Measurements from ENCODE around the gene GARIN5B. TPM values are rescaled to one million over a fixed set of nuclear protein-coding genes. Genes with fewer than 3 reads are reported as not detected.

The GARIN5B gene
- total RNA-seq, 4 donors from 2014 or later, result not detected

DNA sequence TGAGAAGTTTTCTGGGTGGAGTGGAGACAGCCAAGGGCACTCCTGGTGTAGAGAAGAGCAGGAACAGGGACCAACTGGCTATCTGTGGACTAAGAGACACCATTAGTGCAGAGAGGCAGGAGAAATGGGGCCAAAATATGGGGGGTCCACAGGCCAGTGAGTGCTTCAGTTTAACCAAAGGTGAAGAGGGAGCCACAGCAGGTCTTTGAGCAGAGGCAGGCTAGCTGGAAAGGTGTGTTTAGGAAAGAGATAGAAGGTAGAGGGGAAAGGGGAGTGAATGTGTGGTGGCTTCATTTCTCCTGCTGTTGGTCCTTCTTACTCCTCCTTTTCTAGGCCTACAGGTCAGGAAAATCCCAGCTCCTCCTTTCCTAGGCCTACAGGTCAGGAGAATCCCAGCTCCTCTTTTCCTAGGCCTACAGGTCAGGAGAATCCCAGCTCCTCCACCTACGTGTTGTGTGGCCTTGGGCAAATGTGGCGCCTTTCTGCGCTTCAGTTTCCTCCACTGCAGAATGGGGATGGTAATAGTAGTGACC, 19.5 kb upstream of the GARIN5B start:
- Histone ChIP-seq H3K4me1 (peaks cover 21 to 45% (median 25%) of the 10 kb centered on the region in 3 donors), H3K9me3 (no peaks in the 10 kb centered on the region), H3K27ac (no peak overlapping the region), H3K36me3 (peaks cover 0 to 13% (median 0%) of the 10 kb centered on the region in 3 donors), H3K27me3 (peaks cover 0 to 6% (median 0%) of the 10 kb centered on the region in 4 donors), H3K4me3 (no peak overlapping the region)
- WGBS, 2 donors, result 90 to 93% methylated on average over 3 of the region's 3 CpGs
- DNase-seq, result no peak
- intact Hi-C loops (cut with DNase I), result no loop called here
- TF ChIP-seq CTCF (IDR thresholded peaks at IDR 0.05) (no peak), POLR2A (IDR thresholded peaks at IDR 0.05) (no peak)

DNA sequence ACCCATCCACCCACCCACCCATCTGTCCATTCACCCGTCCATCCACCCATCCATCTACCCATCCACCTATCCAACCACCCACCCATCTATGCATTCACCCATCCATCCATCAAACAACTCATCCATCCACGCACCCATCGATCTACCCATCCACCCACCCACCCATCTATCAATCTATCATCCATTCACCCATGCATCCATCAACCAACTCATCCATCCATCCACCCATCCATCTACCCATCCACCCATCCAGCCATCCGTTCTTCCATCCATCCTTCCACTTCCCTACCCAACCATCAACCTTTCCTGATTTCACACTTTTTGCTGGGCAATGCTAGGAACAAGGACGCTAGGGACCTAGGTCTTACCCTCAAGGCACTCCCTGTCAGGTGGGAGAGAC, 19.0 kb upstream of the GARIN5B start:
- Histone ChIP-seq H3K4me3 (no peak overlapping the region), H3K4me1 (peaks cover 15 to 41% (median 19%) of the 10 kb centered on the region in 3 donors), H3K27ac (no peak overlapping the region), H3K9me3 (no peaks in the 10 kb centered on the region), H3K27me3 (peaks cover 0 to 11% (median 0%) of the 10 kb centered on the region in 4 donors), H3K36me3 (peaks cover 0 to 7% (median 0%) of the 10 kb centered on the region in 3 donors)
- 96 to 97% methylated on average over 5 of the region's 5 CpGs for WGBS, 2 donors
- no peak for TF ChIP-seq POLR2A (IDR thresholded peaks at IDR 0.05)
- intact Hi-C loops (cut with DNase I), result no loop called here
- no peak for DNase-seq

- Histone ChIP-seq H3K9me3 (no peaks in the 10 kb centered on the region), H3K4me1 (peaks cover 2 to 39% (median 8%) of the 10 kb centered on the region in 3 donors), H3K36me3 (no peaks in the 10 kb centered on the region), H3K4me3 (no peak overlapping the region), H3K27ac (no peak overlapping the region), H3K27me3 (peaks cover 0 to 40% (median 4%) of the 10 kb centered on the region in 4 donors)
- WGBS, 2 donors, result 17 to 66% methylated on average over 2 to 5 of the region's 11 CpGs
- DNase-seq, result no peak
- TF ChIP-seq POLR2A (IDR thresholded peaks at IDR 0.05) (no peak), CTCF (IDR thresholded peaks at IDR 0.05) (no peak)
- intact Hi-C loops (cut with DNase I), result loop anchor here (10.0 kb wide), 1 partner anchor 74 kb away; no protein-coding TSS in a partner anchor
Measured at GRCh38 chr19:55379174-55379573, 16.1 kb upstream of the GARIN5B start.

GRCh38 chr19:55377356-55378131, 14.5 kb upstream of the GARIN5B start:
- no peak overlapping the region for H3K4me3 ChIP-seq
- peaks cover 0 to 35% (median 3%) of the 10 kb centered on the region in 3 donors for H3K4me1 ChIP-seq
- H3K36me3 ChIP-seq, result no peaks in the 10 kb centered on the region
- no peaks in the 10 kb centered on the region for H3K9me3 ChIP-seq
- DNase-seq, result no peak
- H3K27ac ChIP-seq, result no peak overlapping the region
- 17 to 22% methylated on average over 3 to 7 of the region's 43 CpGs for WGBS, 2 donors
- TF ChIP-seq CTCF (IDR thresholded peaks at IDR 0.05) (no peak), POLR2A (IDR thresholded peaks at IDR 0.05) (no peak)
- H3K27me3 ChIP-seq, result peaks cover 0 to 56% (median 15%) of the 10 kb centered on the region in 4 donors
- intact Hi-C loops (cut with DNase I), result loop anchor here (10.0 kb wide), 1 partner anchor 73 kb away; no protein-coding TSS in a partner anchor

DNA sequence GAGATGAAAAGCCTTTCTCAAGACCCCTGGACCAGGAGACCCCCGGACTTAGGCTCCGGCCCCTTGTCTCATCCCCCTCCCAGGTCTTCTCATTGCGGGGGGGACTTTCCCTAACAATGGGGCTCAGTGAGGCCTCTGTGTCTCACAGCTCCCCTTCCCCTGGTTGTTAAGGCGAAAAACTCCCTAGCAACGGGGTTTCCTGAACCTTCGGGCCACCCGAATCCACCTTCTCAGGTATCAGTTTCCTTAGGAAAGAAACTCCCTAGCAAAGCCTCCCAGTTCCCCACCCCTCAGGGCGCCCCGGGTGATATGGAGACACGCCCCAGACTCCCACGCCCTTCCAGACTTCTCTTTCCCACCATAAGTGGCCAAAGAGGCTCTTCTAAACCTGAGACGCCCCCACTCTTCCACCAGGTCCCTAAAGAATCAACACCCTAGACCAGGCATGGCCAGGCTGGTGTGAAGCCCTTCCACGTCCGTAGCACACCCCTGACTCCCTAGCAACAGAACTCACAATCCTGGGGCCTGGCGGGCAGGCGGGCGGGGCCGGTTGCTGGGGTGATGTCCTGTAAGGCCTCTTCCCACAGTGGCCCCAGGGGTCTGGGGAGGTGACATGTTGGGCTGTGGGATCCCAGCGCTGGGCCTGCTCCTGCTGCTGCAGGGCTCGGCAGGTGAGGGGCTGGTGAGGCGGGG, 13.3 kb upstream of the GARIN5B start, which contains the start of gene TMEM190:
Gene TMEM190 (plus strand): TSS at position 586 of the 693 bp plus-strand sequence. CDS start 28 bp downstream, at position 614.
- no peak within 1 kb of the TSS for H3K4me3 ChIP-seq
- no peak within 1 kb of the TSS for H3K27ac ChIP-seq
- peaks cover 0 to 68% (median 21%) of the 10 kb centered on the region in 4 donors for H3K27me3 ChIP-seq
- WGBS, 2 donors, result 25 to 51% methylated on average over 6 to 19 of the region's 21 CpGs
- H3K4me1 ChIP-seq, result peaks cover 0 to 30% (median 3%) of the 10 kb centered on the region in 3 donors
- no peaks in the 10 kb centered on the region for H3K9me3 ChIP-seq
- H3K36me3 ChIP-seq, result no peaks in the 10 kb centered on the region
- DNase-seq, result no peak
- TF ChIP-seq POLR2A (IDR thresholded peaks at IDR 0.05) (no peak), CTCF (IDR thresholded peaks at IDR 0.05) (no peak)
- intact Hi-C loops (cut with DNase I), result loop anchor here (10.0 kb wide), 1 partner anchor 72 kb away; no protein-coding TSS in a partner anchor

Data from esophagus squamous epithelium (tissue), 5 donors.